CD4-positive, alpha-beta T cell (primary cell): ENCODE measurements around the gene ZSWIM1. TPM values are rescaled to one million over a fixed set of nuclear protein-coding genes. Genes with fewer than 3 reads are reported as not detected.

Experiments used
- ATAC-seq: fragments of 200-7000 bp; cut with Tn5 transposase; one replicate; pipeline ENCODE4 v1.10.0; 2022; ENCODE audit warnings: mild to moderate bottlenecking; ENCODE audit not compliant: poor library complexity
- CTCF ChIA-PET: fragments of 350-600 bp; sonication (Branson Sonifier 250); formaldehyde crosslinking; loops from one replicate; lab custom pipeline; 2021; ENCODE audit warnings: antibody characterized with exemption, inconsistent platforms; lab: Charles Lee
- POLR2A ChIA-PET: fragments of 350-600 bp; sonication (Branson Sonifier 250); formaldehyde crosslinking; loops from one replicate; lab custom pipeline; 2021; ENCODE audit warnings: antibody characterized with exemption, inconsistent platforms; lab: Charles Lee
- DNase-seq, 14 experiments: peaks; one replicate each; pipeline ENCODE4 v3.0.0-alpha.2; 2013 to 2020; ENCODE audit warnings: mixed read lengths in 2 of 14
- H3K27ac ChIP-seq, 2 donors: one replicate each; pipeline versions ENCODE4 v1.5.1 to v1.7.0; 2013; ENCODE audit warnings: low read length in 2 of 2, low read depth in 1 of 2, mild to moderate bottlenecking in 1 of 2
- H3K27me3 ChIP-seq, 2 experiments: 1 replicate in 1 of 2; 2 replicates in 1 of 2; pipeline versions ENCODE4 v1.6.1 to v1.7.0; 2013; ENCODE audit warnings: low read length in 2 of 2, control low read depth in 1 of 2, mild to moderate bottlenecking in 1 of 2, moderate library complexity in 1 of 2; ENCODE audit not compliant: insufficient read depth in 2 of 2, control insufficient read depth in 1 of 2
- H3K36me3 ChIP-seq: one replicate; pipeline ENCODE4 v1.6.1; 2013; ENCODE audit warnings: low read length, control low read depth; ENCODE audit not compliant: insufficient read depth
- H3K4me1 ChIP-seq: one replicate; pipeline ENCODE4 v1.6.1; 2013; ENCODE audit warnings: low read length, control low read depth; ENCODE audit not compliant: insufficient read depth
- H3K4me3 ChIP-seq: one replicate; pipeline ENCODE4 v1.5.1; 2013; ENCODE audit warnings: mild to moderate bottlenecking, low read length, moderate library complexity
- H3K9me3 ChIP-seq, 2 experiments: 1 replicate in 1 of 2; 2 replicates in 1 of 2; pipeline versions ENCODE4 v1.6.1 to v1.7.0; 2013; ENCODE audit warnings: low read length in 2 of 2, mild to moderate bottlenecking in 2 of 2, control low read depth in 1 of 2, moderate library complexity in 1 of 2; ENCODE audit not compliant: control insufficient read depth in 1 of 2, insufficient read depth in 1 of 2
- H3K27ac Mint-ChIP-seq: one replicate; pipeline ENCODE4 v1.8.0; 2020; ENCODE audit warnings: mixed read lengths
- H3K27me3 Mint-ChIP-seq: one replicate; pipeline ENCODE4 v1.8.0; 2021; ENCODE audit warnings: mixed read lengths
- H3K36me3 Mint-ChIP-seq: one replicate; pipeline ENCODE4 v1.8.0; 2021; ENCODE audit warnings: low read depth, mixed read lengths
- H3K4me1 Mint-ChIP-seq: one replicate; pipeline ENCODE4 v1.8.0; 2021; ENCODE audit warnings: low read depth, mixed read lengths
- H3K4me3 Mint-ChIP-seq: one replicate; pipeline ENCODE4 v1.8.0; 2020; ENCODE audit warnings: mild to moderate bottlenecking, mixed read lengths
- H3K9me3 Mint-ChIP-seq: one replicate; pipeline ENCODE4 v1.8.0; 2020; ENCODE audit warnings: mixed read lengths
- intact Hi-C, 2 experiments: fragments of 100-400 bp; cut with DNase I in 1 of 2; cut with micrococcal nuclease in 1 of 2; formaldehyde crosslinking; loops; one replicate each; pipeline versions ENCODE4 v1.15.1 to v1.9.0; 2023 to 2025; cut with DNase I, micrococcal nuclease
- total RNA-seq, 174 experiments: library from RNA in 2 of 174; stranded (reverse) in 2 of 174; gene quantifications; one replicate each; pipeline ENCODE4 v1.2.3 and lab custom pipeline; 2021 to 2026
- TF ChIP-seq, protein P1 (sequence below): fragments of 200-600 bp; IDR thresholded peaks from one replicate; pipeline ENCODE4 v1.8.0; 2022; ENCODE audit warnings: antibody characterized with exemption, mild to moderate bottlenecking

The ZSWIM1 gene
- total RNA-seq, 2 experiments from 2014 or later, result 9.3 to 10.7 TPM

DNA sequence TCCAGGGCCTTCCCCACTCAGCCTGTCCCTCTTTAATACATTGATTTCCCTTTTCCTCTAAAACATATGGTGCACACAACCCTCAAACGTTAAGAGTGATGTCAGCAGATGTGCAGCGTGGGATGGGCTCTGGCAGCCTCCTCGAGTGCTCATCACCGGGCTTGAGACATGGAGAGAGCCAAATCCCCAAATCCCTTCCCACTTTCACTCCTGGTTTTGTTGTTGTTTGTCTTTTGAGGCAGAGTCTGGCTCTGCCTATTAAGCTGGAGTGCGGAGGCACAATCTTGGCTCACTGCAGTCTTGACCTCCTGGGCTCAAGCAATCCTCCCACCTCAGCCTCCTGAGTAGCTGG lies 36.7 kb downstream of the ZSWIM1 start:
- Histone ChIP-seq H3K27me3 (peaks cover 5 to 15% of the 10 kb centered on the region in 2 experiments), H3K36me3 (no peaks in the 10 kb centered on the region), H3K4me1 (no peaks in the 10 kb centered on the region), H3K4me3 (no peak overlapping the region), H3K27ac (no peak overlapping the region), H3K9me3 (no peaks in the 10 kb centered on the region)
- Mint-ChIP-seq H3K4me1 (no peaks in the 10 kb centered on the region), H3K27me3 (peaks cover 41% of the 10 kb centered on the region), H3K9me3 (no peaks in the 10 kb centered on the region), H3K27ac (no peak overlapping the region), H3K4me3 (no peak overlapping the region), H3K36me3 (no peaks in the 10 kb centered on the region)
- CTCF ChIA-PET, result interaction anchor here (1.0 kb wide), 1 partner anchor 16 kb away, joined by 3 read pairs; no protein-coding TSS in a partner anchor
- POLR2A ChIA-PET, result no interaction called here
- ATAC-seq (no peak), DNase-seq (no peak)
- intact Hi-C loops, result no loop called here
- TF ChIP-seq, protein P1, sequence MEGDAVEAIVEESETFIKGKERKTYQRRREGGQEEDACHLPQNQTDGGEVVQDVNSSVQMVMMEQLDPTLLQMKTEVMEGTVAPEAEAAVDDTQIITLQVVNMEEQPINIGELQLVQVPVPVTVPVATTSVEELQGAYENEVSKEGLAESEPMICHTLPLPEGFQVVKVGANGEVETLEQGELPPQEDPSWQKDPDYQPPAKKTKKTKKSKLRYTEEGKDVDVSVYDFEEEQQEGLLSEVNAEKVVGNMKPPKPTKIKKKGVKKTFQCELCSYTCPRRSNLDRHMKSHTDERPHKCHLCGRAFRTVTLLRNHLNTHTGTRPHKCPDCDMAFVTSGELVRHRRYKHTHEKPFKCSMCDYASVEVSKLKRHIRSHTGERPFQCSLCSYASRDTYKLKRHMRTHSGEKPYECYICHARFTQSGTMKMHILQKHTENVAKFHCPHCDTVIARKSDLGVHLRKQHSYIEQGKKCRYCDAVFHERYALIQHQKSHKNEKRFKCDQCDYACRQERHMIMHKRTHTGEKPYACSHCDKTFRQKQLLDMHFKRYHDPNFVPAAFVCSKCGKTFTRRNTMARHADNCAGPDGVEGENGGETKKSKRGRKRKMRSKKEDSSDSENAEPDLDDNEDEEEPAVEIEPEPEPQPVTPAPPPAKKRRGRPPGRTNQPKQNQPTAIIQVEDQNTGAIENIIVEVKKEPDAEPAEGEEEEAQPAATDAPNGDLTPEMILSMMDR, result no peak

DNA sequence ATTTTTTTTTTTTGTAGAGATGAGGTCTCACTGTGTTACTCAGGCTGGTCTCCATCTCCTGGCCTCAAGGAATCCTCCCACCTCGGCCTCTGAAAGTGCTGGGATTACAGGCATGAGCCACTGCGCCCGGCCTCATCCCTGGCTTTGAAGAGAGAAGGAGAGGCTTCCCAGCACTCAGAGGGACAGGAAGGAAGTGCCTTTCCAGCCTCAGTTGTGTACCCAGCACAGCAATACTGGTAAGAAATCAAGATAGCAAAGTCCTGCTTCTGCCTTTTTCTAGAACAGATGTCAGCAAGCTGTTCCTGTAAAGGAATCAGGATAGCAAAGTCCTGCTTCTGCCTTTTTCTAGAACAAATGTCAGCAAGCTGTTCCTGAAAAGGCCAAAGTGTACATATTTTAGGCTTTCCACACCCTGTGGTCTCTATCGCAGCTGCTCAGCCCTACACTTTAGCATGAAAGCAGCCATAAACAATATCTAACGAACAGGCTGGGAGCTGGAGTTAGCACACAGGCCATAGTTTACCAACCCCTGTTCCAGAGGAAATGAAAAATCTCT lies 37.2 kb downstream of the ZSWIM1 start:
- Histone ChIP-seq H3K9me3 (no peaks in the 10 kb centered on the region), H3K4me3 (no peak overlapping the region), H3K36me3 (no peaks in the 10 kb centered on the region), H3K4me1 (no peaks in the 10 kb centered on the region), H3K27me3 (peaks cover 5 to 15% of the 10 kb centered on the region in 2 experiments), H3K27ac (no peak overlapping the region)
- no peak overlapping the region for H3K4me3 Mint-ChIP-seq
- ChIA-PET CTCF (interaction anchor here (1.0 kb wide), 1 partner anchor 15 kb away, joined by 3 read pairs; no protein-coding TSS in a partner anchor), POLR2A (no interaction called here)
- H3K27ac Mint-ChIP-seq, result no peak overlapping the region
- H3K4me1 Mint-ChIP-seq, result no peaks in the 10 kb centered on the region
- DNase-seq, result no peak
- no peak for ATAC-seq
- H3K27me3 Mint-ChIP-seq, result peaks cover 41% of the 10 kb centered on the region
- TF ChIP-seq, protein P1, result no peak
- H3K36me3 Mint-ChIP-seq, result no peaks in the 10 kb centered on the region
- no peaks in the 10 kb centered on the region for H3K9me3 Mint-ChIP-seq
- intact Hi-C loops, result no loop called here

DNA sequence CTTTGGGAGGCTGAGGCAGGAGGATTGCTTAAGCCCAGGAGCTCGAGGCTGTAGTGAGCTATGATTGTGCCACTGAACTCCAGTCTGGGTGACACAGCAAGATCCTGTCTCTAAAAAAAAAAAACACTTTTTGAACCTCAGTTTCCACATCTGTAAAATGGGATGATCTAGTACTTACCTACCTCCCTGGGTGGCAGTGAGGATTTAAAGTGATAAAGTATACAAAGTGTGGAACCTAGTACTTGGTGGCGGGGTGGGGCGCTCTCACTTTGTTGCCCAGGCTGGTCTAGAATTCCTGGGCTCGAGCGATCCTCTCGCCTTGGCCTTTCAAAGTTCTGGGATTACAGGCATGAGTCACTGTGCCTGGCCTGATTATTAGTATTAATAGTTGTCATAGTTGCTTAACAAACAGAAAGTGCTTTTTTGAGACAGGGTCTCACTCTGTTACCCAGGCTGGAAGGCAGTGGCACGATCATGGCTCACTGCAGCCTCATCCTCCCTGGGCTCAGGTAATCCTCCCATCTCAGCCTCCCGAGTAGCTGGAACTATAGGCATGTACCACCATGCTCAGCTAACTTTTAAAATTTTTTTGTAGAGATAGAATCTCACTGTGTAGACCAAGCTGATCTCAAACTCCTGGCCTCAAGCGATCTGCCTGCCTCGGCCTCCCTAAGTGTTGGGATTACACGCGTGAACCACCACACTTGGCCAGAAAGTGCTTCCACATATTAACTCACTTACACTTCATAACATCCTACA lies 37.9 kb downstream of the ZSWIM1 start:
- no peaks in the 10 kb centered on the region for H3K9me3 Mint-ChIP-seq
- ChIA-PET POLR2A (interaction anchor here (2.9 kb wide), 1 partner anchor 15 kb away, joined by 11 read pairs; the partner anchor contains the start of gene PCIF1), CTCF (interaction anchor here (1.0 kb wide), 1 partner anchor 15 kb away, joined by 3 read pairs; no protein-coding TSS in a partner anchor)
- H3K4me3 ChIP-seq, result no peak overlapping the region
- intact Hi-C loops, result no loop called here
- no peak for DNase-seq
- ATAC-seq, result no peak
- H3K4me3 Mint-ChIP-seq, result no peak overlapping the region
- peaks cover 40% of the 10 kb centered on the region for H3K27me3 Mint-ChIP-seq
- TF ChIP-seq, protein P1, result no peak
- peaks cover 5 to 15% of the 10 kb centered on the region in 2 experiments for H3K27me3 ChIP-seq
- H3K9me3 ChIP-seq, result no peaks in the 10 kb centered on the region
- H3K4me1 ChIP-seq, result no peaks in the 10 kb centered on the region
- no peak overlapping the region for H3K27ac Mint-ChIP-seq
- H3K27ac ChIP-seq, result no peak overlapping the region
- H3K36me3 ChIP-seq, result no peaks in the 10 kb centered on the region
- no peaks in the 10 kb centered on the region for H3K36me3 Mint-ChIP-seq
- no peaks in the 10 kb centered on the region for H3K4me1 Mint-ChIP-seq
